Esophagus muscularis mucosa (tissue), 4 donors: ENCODE measurements around the gene CCDC137.

Experiments
- EP300 ChIP-seq: sonication (generic); formaldehyde crosslinking; IDR thresholded peaks from one replicate; pipeline ENCODE4 v1.6.1; 2017; ENCODE audit warnings: antibody characterized with exemption
- POLR2A ChIP-seq: fragments of 450-650 bp; IDR thresholded peaks from one replicate; pipeline ENCODE4 v1.6.1; 2017; ENCODE audit warnings: antibody characterized with exemption, moderate library complexity, mild to moderate bottlenecking, low read depth
- POLR2AphosphoS5 ChIP-seq, 2 donors: sonication (generic); formaldehyde crosslinking; IDR thresholded peaks; one replicate each; pipeline ENCODE4 v1.6.1; 2017; ENCODE audit warnings: antibody characterized with exemption in 2 of 2
- TF ChIP-seq, protein P1 (sequence below), 3 experiments: fragments of 200-600 bp in 2 of 3; fragments of 450-650 bp in 1 of 3; sonication (generic) in 2 of 3; IDR thresholded peaks; one replicate each; pipeline ENCODE4 v1.5.1; 2017 to 2019; ENCODE audit warnings: antibody characterized with exemption in 3 of 3, mild to moderate bottlenecking in 2 of 3, moderate library complexity in 1 of 3

DNA sequence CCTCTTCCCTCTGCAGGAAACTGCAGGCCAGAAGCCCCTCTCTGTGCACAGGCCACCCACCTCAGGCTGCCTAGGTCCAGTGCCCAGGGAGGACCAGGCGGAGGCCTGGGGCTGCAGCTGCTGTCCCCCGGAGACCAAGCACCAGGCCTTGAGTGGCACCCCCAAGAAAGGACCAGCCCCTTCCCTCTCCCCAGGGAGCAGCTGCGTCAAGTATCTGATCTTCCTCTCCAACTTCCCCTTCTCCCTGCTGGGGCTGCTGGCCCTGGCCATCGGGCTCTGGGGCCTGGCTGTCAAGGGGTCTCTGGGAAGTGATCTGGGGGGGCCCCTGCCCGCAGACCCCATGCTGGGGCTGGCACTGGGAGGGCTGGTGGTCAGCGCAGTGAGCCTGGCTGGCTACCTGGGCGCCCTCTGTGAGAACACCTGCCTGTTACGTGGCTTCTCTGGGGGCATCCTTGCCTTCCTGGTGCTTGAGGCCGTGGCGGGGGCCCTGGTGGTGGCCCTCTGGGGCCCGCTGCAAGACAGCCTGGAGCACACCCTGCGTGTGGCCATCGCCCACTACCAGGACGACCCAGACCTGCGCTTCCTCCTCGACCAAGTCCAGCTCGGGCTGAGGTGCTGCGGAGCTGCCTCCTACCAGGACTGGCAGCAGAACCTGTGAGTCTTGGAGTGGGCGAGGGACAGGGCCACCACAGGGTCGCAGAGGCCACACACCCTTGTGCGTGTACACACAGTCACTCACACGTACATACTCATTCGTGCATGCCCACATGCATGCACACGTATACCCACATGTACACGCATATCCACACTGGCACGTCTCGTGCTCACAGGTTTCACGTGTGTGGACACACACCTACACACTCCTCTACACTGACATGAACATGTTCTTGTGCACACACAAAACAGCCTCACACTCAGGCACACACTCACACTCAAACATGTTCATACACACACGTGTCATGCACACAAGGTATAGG lies 21.3 kb upstream of the CCDC137 start:
- TF ChIP-seq, protein P1, sequence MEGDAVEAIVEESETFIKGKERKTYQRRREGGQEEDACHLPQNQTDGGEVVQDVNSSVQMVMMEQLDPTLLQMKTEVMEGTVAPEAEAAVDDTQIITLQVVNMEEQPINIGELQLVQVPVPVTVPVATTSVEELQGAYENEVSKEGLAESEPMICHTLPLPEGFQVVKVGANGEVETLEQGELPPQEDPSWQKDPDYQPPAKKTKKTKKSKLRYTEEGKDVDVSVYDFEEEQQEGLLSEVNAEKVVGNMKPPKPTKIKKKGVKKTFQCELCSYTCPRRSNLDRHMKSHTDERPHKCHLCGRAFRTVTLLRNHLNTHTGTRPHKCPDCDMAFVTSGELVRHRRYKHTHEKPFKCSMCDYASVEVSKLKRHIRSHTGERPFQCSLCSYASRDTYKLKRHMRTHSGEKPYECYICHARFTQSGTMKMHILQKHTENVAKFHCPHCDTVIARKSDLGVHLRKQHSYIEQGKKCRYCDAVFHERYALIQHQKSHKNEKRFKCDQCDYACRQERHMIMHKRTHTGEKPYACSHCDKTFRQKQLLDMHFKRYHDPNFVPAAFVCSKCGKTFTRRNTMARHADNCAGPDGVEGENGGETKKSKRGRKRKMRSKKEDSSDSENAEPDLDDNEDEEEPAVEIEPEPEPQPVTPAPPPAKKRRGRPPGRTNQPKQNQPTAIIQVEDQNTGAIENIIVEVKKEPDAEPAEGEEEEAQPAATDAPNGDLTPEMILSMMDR (IDR thresholded peaks at IDR 0.05): no peak
- TF ChIP-seq POLR2AphosphoS5 (IDR thresholded peaks at IDR 0.05): no peak
- no peak for TF ChIP-seq POLR2A
- TF ChIP-seq EP300: no peak
